HG03045 (cell line): ENCODE results near the gene IFI30.

Experiments
- ATAC-seq: cut with Tn5 transposase; IDR thresholded peaks from one replicate; pipeline ENCODE4 v1.9.1; 2021; ENCODE audit warnings: mild to moderate bottlenecking, moderate library complexity; ENCODE audit not compliant: unreplicated experiment

IFI30 gene

DNA sequence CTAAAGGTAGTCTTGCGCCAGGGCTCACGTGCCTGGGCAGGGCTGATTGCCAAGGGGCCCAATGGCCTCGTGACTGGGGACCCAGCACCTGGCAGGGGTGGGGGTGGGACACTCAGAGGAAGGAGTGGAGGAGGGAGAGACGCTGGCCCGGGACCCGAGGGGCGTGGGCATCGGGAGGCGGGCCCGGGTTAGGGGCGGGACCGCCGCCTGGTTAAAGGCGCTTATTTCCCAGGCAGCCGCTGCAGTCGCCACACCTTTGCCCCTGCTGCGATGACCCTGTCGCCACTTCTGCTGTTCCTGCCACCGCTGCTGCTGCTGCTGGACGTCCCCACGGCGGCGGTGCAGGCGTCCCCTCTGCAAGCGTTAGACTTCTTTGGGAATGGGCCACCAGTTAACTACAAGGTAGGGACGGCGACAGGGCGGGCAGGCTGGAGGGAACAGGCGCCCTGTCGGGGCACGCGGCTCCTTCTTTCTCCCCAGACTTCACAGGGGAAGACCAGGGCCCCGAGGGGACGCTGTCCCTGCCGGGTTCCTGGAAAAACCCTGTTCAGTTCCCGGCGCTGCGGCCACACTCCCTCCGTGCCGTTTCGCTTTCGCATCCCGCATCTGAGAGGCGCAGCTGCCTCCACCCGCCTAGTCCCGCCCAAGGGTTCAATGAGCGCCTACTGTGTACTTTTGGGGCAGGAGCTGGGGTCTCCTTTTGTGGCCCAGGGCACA lies at the start of gene IFI30:
TSS of gene IFI30 (plus strand) at position 242 of the 717 bp plus-strand sequence. CDS start at position 271, 29 bp downstream.
- peak; percentile 51 for ATAC-seq

DNA sequence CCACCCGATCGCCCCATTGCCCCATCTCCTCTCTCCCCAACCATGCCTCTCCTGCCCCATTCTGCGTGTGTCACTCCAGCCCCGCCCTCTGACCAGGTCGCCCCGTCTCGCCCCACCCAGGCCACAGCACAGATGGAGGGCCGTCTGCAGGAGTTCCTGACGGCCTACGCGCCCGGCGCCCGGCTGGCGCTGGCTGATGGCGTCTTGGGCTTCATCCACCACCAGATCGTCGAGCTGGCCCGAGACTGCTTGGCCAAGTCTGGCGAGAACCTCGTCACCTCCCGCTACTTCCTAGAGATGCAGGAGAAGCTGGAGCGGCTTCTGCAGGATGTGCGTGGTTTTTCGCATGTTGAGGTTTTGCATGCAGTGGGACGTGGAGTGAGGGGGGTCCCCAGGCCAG lies 49.8 kb upstream of the IFI30 start:
- ATAC-seq: no peak

DNA sequence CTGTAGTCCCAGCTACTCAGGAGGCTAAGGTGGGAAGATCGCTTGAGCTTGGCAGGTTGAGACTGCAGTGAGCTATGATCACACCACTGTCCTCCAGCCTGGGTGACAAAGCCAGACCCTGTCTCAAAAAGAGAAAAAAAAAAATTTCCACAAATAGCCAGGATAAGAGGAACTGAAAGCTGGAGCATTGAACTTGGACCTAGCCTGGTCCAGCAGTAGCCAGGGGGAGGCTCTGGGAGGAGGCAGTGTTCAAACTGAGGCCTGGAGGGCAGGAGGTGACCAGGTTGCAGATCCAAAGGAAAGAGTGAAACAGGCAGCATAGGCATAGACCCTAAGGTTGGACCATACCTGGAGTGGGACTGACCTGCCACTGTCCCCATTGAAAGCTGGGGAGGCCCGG lies 47.5 kb upstream of the IFI30 start:
- ATAC-seq: no peak

DNA sequence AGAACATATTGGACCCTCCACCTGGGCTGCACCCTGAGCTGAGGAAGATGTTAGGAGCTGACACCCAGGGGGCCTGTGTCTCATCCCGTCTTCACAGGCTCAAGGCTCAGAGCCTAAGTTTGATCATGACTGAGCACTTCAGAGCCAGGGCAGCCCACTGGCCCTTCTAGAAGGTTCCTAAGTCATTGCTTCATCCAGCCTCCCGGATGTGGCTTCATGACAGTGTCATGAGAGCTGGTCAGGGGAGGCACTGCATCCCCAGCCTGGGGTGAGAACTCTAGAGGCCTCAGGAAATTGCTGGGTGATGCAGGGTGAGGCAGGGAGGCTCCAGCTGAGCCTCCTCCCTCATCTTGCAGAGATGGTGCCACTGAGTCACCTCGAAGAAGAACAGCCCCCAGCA lies 45.6 kb upstream of the IFI30 start:
- no peak for ATAC-seq

DNA sequence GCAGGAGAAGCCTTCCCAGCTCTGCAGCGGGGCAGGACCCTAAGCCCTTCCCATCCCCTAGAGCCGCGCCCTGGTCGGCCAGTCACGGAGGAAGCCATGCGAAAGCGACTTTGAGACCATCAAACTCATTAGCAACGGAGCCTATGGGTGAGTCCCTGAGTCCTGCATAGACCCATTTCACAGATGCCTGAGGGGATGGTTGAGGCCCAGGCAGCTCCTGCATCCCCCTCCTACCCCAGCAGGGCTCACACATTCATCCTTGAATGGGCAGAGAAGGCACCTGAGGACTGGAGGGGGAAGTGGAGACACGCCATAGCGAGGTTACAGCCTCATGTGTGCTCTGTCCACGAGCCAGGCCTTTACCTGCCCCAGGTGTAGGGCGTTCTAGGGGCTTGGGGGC lies 44.8 kb upstream of the IFI30 start:
- ATAC-seq: no peak

DNA sequence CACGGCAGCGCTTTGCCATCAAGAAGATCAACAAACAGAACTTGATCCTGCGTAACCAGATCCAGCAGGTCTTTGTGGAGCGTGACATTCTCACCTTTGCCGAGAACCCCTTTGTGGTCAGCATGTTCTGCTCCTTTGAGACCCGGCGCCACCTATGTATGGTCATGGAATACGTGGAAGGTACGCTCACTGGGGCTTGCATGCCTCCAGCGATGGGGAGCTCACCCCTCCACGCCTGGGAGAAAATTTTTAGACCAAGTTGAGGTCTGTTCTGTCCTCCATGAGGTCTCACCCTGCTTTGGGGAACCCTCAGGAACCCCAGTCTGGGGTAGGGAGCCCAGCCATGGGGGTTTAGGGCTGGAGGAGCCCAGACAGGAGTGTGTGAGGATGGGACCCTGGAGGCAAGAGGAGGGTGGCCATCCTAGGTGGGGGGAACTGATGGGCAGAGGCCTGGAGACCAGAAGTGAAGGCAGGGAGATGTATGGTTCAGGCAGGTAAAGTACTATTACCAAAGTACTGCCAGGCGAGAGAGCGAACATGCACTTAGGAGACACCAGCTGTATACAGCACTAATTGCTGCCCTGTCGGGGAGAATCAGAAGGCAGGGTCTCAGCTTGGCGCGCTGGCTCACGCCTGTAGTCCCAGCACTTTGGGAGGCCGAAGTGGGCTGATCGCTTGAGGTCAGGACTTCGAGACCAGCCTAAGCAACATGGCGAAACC lies 42.9 kb upstream of the IFI30 start:
- no peak for ATAC-seq

DNA sequence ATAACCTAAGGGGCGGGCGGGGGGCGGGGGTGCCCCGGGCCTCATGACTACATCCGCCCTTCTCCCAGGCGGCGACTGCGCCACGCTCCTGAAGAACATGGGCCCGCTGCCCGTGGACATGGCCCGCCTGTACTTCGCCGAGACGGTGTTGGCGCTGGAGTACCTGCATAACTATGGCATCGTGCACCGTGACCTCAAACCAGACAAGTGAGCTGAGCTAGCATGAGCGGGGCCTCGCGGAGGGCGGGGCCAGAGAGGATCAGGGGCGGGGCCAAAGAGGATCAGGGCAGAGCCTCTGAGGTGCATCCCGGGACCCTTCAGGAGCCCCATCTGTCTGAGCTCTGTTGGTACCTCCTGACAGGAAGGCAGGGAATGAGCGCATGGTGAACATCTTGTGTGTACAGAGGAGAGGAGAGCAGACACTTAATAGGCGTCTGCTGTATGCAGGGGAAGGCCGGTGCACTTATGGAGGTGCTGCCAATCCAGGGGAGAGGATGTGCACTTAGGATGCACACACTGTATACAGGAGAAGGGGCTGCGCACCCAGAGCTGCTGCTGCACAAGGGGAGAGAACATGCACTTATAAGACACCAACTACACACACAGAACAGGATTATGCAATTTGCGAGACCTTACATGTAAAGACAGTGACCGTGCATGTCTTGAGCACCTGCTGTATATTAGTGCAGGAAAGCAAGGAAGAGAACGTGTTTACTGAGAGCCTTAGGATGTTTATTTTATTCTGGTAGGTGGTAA lies 41.6 kb upstream of the IFI30 start:
- no peak for ATAC-seq

DNA sequence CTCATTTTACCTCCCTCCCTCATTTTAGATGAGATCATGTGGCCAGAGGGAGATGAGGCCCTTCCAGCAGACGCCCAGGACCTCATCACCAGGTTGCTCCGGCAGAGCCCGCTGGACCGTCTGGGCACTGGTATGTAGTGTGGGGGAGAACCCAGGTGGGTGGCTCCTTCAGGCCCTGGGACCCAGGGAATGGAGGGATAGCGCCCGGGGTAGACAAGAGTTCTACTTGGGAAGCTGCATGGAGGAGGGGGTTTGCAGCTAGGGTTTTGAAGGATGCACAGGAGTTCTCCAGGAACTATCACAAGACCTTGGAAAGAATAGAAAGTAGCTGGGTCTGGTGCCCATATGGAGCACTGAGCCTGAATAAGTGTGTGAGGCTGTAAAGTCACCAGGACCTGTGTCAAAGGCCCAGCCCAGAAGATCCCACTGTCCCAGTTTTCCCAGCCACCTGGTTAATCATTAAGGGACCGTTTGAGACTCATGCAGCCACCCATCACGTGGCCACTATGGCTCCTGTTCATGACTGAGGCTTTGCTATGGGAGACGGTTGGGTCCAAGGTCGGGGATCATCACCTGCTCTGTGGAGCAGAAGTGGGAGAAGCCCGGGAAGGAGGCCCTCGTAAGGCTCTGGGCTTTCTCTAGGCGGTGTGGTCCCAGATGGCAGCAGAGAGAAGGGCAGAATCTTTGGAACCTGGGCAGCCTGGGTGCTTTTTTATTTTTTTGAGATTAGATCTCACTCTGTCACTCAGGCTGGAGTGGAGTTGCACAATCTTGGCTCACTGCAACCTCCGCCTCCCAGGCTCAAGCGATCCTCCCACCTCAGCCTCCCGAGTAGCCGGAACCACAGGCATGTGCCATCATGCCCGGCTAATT lies 37.7 kb upstream of the IFI30 start:
- ATAC-seq: no peak

DNA sequence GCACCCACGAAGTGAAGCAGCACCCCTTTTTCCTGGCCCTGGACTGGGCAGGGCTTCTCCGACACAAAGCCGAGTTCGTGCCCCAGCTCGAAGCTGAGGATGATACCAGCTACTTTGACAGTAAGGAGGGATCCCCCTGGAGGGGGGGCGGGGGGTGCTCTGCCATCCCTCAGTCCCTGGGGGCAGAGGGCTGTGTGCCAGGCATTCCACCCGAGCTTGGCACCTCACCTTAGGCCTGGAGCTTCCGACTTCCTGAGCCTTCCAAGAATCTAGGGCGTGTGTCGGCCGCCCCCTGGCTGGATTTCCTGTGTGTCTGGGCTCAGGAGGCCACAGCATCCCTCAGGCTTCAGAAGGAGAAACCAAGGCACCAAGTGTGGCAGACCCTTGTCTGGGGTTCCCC lies 36.4 kb upstream of the IFI30 start:
- no peak for ATAC-seq

DNA sequence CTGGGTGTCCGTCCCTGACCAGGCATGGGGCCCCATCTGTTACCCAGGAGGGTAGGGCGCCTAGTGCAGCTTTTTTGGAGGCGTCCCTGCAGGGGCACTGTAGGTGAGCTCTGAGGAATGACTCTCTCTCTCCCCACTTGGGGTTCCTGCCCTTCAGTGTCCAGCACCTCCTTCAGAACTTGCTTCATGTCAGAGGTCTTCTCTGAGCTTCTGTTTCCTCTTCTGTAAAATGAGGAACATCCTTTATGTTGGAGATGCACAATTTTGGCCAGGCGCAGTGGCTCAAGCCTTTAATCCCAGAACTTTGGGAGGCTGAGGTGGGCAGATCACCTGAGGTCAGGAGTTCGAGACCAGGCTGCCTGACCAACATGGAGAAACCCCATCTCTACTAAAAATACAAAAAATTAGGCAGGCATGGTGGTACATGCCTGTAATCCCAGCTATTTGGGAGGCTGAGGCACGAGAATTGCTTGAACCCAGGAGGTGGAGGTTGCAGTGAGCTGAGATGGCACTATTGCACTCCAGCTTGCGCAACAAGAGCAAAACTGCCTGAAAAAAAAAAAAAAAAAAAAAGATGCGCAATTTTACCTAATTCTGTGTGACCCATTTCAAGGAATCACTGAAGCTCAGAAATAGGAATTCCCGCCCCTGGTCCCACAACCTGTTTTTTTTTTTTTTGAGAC lies 35.8 kb upstream of the IFI30 start:
- ATAC-seq: no peak

DNA sequence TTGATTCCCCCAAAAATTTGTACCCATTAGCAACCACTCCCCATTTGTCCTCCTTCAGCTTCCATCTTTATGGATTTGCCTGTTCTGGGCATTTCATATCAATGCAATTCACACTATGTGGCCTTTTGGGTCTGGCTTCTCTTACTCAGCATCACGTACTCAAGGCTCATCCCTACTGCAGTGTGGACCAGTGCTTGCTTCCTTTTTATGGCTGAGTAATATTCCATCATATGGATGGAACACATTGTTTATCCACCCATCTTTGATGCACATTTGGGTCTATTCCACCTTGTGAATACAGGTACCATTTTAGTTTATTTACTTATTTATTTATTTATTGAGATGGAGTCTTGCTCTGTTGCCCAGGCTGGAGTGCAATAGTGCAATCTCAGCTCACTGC lies 33.1 kb upstream of the IFI30 start:
- no peak for ATAC-seq

DNA sequence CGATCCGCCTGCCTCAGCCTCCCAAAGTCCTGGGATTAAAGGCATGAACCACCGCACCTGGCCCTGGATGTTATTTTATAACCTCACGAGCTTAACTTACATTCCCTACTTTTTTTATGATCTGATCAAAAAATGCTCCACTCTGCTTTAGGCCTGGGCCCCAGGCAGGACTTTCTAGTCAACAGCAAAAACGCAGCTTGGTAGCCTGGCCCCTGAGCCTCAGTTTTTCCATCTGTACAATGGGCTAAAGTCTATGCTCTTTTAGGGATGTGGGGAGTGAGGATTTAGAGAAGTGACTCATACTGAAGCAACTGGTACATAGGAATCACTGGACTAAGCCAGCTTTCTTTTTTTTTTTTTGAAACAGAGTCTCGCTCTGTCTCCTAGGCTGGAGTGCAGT lies 32.6 kb upstream of the IFI30 start:
- ATAC-seq: no peak

DNA sequence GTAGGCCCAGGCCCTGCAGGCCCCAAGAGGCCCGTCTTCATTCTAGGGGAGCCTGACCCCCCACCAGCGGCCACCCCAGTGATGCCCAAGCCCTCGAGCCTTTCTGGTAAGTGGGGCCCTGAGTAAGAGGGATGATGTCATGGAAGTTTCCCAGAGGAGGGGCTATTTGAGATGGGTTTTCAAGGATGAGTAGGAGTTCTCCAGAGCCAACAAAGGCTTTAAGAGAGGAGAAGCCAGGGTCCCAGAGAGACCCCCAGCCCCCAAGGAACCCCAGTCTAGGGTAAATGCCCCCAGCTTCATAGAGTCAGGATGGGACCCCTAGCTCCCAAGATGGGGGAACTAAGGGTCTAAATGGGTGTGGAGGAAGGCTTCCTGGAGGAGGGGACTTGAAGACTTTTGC lies 29.7 kb upstream of the IFI30 start:
- no peak for ATAC-seq

DNA sequence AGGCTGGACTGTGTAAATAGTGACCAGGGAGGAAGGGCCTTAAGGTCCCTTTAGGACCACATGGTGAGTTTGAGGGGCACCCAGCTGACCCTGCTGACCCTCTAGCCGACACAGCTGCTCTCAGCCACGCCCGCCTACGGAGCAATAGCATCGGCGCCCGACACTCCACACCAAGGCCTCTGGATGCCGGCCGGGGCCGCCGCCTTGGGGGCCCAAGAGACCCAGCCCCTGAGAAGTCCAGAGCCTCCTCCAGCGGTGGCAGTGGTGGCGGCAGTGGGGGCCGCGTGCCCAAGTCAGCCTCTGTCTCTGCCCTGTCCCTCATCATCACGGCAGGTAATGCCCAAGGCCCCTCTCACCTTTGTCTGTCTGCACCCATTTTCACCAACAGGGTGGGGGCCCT lies 29.3 kb upstream of the IFI30 start:
- no peak for ATAC-seq

DNA sequence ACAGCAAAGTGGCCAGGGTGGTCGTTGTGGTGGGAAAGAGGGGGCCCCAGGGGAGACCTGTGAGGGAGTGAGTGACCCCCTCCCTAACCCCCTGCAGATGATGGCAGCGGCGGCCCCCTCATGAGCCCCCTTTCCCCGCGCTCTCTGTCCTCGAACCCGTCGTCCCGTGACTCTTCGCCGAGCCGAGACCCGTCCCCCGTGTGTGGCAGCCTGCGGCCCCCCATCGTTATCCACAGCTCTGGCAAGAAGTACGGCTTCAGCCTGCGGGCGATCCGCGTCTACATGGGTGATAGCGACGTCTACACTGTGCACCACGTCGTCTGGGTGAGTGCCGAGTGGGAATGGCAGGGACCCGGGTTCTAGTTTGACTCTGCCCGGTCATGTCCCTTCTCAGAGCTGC lies 28.7 kb upstream of the IFI30 start:
- no peak for ATAC-seq

DNA sequence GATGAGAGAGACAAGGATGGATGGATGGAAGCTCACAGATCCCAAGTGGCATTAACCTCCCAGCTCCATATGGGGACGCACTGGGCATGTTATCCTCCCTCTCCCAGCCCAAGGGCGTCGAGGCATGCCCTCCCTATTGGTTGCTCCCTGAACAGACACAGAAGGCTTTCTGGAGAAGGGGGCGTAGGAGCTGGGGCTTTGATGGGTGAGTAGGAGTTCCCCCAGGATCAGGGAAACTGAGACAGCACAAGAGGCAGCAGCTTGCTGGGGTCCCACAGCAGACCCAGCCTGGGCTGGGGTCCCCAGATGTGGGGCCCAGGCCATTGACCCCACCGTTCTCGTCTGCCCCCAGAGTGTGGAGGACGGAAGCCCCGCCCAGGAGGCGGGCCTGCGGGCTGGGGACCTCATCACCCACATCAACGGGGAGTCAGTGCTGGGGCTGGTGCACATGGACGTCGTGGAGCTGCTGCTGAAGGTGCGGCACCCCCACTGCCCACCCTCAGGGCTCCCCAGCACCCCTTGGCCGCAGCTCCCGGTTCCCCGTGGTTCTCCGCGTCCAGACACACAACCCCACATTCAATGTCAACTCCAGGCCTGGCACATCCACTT lies 28.1 kb upstream of the IFI30 start:
- no peak for ATAC-seq

DNA sequence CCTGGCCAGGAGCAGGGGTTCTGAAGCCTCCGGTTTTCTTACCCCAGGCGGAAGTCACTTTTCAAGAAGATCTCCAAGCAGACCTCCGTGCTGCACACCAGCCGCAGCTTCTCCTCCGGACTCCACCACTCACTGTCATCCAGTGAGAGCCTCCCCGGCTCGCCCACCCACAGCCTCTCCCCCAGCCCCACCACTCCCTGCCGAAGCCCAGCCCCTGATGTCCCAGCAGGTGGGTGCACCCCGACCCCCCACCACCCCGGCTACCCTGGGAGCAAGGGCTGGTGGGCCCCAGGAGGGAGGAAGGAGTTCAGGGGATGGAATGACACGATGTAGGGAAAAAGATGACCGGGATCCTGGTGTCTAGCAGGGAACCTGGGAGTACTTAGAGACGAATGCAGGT lies 26.2 kb upstream of the IFI30 start:
- ATAC-seq: no peak

DNA sequence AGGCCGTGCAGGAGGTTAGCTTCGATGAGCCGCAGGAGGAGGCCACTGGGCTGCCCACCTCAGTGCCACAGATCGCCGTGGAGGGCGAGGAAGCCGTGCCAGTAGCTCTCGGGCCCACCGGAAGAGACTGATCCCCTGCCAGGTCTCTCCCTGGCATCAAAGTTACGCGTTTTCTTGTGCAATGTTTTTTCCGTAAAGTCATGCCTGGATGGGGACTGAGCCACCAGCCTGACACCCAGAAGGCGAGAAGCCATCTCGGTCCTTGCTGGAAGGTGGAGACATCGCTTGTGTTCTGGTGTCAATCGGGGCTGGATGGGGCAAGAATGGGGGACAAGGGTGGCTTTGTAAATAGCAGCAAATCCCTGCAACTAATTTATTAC lies 24.0 kb upstream of the IFI30 start:
- ATAC-seq: no peak

DNA sequence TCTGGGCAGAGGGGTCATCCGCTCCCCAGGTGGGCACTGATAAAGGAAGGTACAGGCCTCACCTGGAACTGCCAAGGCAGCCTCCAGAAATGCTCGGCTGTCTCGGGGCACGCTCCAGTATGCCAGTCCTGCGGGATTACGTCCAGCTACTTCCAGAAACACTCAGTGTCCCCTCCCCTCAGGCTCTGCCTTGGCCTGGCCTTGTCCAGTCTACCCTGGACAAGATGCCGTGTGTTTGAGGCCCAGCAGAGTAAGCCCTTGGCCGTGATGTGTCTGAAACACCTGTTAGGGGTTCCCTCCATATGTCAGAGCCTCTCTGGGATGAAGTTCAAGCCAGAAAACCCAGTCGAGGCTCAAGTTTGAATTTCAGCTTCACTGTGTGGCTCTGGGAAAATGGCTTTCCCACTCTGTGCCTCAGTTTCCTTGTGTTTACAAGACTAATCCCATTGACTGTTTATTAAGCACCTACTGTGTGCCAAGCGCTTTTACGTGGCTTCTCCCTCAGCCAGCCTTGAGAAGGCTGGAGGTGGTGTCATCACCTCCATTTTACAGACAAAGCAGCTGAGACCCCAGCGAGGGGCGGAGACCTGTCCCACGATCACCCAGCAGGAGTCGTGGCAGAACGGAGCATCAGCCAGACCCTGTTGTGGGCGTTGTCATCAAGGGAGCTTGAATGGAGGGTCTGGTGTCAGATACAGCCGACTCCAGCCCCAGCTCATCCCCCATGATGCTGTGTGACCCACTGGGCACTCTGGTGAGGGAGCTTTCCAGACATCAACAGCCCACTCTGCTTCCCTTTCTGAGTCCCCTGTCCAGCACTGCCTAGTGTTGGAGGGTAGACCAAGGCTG lies 22.6 kb upstream of the IFI30 start:
- no peak for ATAC-seq
